ENCODE data around the gene TBC1D22A.
A peak's percentile ranks its signal among the peaks of the same experiment; 100 is the strongest.

TBC1D22A gene

DNA sequence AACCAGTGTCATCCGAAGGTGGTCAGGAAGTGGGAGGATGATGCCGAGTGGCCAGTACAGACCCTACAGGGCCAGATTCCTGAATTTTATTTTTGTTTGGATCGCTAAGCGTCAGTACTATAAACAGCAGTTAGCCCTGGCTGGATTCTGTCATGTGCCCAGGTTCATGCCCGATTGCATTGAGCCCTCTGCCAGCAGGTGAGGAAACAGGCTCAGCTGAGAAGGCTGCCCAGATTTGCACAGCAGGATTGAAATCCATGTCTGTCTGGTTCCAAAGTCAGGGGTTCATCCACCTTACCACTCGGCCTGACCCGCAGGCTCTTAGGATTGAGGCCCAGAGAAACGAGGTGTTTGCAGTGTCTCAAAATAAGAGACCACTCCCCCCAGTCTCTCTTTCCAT lies 9.1 kb upstream of the TBC1D22A start:
- no peak for ATAC-seq

DNA sequence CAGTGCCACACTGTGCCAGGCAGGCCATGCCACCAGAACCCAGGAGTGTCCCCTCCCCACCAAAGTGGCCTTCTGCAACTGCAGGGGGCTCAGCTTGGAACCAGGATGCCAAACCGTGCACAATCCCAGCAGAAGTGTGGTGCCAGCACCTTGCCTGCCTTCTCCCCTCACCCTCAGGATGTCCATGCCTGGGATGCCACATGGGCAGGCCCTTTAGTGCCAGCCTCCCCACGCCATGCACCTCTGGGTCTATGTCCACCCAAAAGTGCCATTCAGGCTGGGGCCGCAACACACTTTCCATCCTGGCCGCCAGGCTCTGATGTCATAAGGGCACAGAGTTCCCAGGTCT lies 8.7 kb upstream of the TBC1D22A start:
- ATAC-seq = no peak

GRCh38 chr22:46754110-46754799 lies 8.2 kb upstream of the TBC1D22A start:
- peak; percentile 81 to 85 for ATAC-seq

- ATAC-seq = no peak
Observed at GRCh38 chr22:46754826-46755225, 7.6 kb upstream of the TBC1D22A start.

DNA sequence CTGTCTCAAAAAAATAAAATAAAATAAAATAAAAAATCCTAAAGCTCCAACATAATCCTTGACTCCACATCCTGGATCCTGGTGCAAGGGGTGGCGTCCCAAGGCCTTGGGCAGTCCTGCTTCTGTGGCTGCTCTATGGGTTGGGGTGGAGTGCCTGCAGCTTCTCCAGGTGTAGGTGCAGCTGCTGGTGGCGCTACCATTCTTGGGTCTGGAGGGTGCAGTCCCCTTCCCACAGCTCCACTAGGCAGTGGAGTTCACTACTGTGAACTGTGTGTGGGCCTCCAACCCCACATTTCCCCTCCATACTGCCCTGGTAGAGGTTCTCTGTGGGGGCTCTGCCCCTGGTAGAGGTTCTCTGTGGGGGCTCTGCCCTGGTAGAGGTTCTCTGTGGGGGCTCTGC lies 6.9 kb upstream of the TBC1D22A start:
- no peak for ATAC-seq

DNA sequence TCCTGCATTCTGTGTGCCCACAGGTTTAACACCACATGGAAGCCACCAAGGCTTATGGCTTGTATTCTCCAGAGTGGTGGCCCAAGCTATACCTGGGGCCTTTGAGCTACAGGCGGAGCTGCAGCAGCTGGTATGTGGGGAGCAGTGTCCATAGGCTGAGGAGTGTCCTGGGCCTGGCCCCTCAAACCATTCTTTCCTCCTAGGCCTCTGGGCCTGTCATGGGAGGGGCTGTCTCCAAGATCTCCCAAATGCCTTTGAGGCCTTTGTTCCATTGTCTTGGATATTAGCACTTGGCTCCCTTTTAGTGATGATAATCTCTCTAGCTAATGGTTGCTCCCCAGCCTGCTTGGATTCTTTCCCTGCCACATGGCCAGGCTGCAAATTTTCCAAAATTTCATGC lies 6.4 kb upstream of the TBC1D22A start:
- no peak for ATAC-seq

DNA sequence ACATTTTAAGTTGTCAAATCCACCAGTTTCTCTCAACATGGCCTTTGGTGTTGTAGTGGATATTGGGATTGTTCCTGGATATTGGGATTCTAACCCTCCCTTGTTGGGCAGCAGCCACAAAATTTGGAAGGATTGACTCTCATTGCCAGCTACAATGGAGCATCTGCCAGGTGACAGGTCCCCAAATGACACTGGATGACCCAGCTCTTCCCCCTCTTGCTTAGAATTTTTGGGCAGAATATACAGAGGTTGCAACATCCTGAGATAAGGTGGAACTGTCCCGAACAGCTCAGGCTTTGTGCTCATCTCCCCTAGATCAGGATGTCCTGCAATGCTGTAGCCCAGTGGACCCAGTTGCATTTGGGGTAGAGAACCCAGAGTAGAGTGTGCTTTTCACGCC lies 5.3 kb upstream of the TBC1D22A start:
- ATAC-seq = no peak

DNA sequence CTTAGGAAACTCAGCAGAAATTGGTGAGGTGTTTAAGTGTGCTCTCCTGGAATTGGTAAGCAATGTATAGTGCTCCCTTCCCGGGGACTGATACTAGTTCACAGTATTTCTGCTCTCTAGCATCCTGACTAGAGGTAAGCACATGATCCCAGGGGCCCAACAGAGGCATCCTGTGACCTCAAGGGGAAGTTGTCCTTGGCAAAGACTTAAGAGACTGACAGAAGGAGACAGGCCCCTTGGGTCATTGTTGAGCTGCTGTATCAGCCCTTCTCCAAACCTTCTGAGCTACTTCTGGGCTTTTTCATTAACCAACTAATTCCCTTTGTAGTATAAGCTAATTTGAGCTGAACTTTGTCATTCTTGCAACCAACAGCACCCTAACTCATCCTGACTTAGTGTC lies 4.3 kb upstream of the TBC1D22A start:
- ATAC-seq = no peak

GRCh38 chr22:46758867-46759290 lies 3.6 kb upstream of the TBC1D22A start:
- ATAC-seq = no peak

GRCh38 chr22:46761017-46761416 lies 1.4 kb upstream of the TBC1D22A start:
- ATAC-seq = no peak

DNA sequence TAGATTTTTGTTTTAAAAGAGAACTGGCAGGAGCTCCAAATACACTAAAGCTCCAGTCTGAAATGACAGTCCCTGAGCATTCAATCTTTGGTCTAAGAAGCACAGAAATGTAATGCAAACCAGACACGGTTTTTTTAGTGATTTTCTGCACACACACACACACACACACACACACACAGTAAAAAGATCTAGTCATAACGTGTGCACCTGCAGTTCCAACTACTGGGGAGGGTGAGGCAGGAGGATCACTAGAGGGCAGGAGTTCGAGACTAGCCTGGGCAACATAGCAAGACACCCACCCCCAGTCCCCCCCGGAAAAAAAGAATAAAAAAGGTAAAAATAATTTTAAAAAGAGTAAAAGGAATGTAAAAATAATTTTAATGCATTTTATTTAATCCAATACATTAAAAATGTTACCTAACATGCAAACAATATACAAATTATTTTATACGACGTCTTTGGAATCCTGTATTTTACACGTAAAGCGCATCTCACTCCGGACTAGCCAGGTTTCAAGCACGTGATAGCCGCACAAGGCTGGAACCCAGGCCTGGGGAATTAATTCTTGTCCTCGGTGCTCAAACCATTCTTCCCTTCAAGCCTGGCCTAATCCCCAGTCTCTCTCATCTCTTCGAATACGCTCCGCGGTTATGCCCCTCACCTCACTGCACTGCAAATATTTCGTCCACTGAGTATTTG lies 762 bp upstream of the TBC1D22A start:
- ATAC-seq = peak; percentile 2 to 3

GRCh38 chr22:46763051-46763705 lies 728 bp downstream of the TBC1D22A start:
- peak in 1 of 2 donors; percentile 9 for ATAC-seq

DNA sequence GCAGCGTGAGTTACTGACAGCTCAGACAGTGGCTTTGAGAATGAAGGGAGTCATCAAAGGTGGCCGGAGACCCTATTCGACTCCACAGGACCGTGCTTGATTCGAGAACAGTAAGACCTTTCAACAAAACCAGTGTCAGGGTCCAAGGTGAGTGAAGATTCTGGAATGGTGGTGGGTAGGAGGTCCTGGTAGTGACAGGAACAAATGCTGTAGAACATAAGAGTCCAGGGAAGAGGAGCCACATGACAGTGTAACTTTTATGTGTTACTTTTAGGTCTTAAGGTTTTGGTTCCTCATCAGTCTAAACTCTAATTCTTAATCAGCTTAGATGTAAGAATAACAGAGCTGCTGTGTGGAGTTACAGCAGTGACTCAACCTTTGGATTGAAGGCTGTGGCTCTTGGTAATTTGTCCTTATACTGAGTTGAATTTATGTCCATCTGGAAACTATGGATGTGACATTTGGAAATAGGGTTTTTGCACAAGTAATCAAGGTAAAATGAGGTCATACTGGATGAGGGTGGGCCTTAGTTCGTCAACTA lies 1.8 kb downstream of the TBC1D22A start:
- ATAC-seq = no peak

GRCh38 chr22:46764779-46765485 lies 2.5 kb downstream of the TBC1D22A start:
- ATAC-seq = no peak

DNA sequence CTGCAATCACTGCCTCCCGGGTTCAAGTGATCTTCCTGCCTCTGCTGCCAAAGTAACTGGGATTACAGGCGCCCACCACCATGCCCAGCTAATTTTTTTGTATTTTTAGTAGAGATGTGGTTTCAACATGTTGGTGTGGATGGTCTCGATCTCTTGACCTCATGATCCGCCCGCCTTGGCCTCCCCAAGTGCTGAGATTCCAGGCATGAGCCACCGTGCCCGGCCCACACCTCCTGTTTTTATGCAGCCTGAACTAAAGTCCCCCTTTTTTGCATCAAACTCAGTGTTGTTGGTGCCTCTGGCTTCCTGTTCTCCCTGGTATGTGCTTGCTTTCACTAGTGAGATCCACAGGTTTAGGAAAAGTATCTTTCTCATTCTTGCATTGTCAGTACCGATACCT lies 4.2 kb downstream of the TBC1D22A start:
- no peak for ATAC-seq

DNA sequence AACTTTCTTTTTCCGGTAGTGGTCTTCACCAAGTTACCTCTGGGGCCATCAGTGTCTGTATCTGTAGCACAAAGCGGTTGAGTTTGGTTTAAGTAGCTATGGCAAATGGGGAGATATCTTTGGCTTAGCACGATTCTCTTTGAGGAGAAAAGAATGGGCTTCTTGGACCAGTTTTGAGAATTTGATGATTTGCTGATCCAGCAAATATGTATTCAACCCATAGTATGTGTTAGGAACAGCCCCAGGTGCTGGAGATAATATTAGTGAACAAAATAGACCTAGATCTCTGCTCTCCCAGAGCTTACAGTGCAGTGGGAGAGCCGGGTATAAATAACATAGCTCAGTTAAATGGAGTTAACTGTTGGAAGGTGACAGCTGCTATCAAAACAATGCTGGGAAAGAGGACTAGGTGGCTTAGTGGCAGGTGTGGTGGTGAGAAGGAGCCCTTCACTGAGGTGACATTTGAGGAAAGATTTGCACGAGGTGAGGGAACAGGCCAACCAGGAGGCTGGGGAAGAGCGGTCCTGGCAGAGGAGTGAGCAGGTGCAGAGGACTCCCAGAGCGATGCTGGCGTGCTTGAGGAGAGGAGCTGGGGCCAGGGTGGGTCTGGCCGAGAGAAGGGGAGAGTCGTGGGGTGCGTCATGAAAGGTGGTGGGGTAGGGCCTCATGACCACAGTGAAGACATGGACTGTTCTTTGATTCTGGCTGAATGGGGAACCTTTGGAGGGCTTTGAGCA lies 5.0 kb downstream of the TBC1D22A start:
- no peak for ATAC-seq

GRCh38 chr22:46769191-46769675 lies 6.8 kb downstream of the TBC1D22A start:
- ATAC-seq = no peak

DNA sequence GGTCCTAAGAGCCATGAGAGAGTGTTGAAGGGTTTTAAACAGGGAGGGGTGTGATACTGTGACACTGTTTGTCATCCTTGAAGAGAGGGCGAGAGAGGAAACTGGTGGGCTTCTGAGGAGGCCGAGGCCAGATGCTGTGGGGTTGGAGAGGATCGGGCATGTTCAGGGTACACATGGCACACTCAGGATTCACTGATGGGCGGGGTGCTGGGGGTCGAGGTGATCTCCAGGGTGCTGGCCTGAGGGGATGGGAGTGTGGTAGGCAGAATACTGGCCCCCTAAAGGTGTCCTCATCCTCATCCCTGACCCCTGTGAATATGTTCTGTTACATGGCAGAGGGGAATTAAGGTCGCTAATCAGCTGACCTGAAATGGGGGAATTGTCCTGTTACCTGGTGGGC lies 7.3 kb downstream of the TBC1D22A start:
- ATAC-seq = no peak

DNA sequence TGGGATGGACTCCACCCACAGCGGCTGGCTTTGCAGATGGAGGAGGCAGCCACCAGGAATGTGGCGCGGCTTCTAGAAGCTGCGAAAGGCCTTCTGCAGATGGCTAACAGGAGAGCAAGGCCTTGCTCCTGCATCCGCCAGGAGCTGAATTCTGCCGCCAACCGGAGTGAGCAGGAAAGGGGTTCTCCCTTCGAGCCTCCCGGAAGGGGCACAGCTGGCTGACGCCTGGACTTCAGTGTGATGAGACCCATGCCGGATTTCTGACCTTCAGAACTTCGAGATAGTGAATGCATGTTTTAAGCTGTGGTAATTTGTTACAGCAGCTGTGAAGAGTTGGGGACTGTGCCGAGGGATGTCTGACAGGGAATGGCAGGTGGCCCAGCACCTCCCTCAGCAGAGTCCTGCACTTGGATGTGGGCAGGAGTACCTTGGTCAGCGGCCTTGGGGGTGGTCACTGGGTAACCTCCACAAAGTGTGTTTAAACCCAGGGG lies 7.7 kb downstream of the TBC1D22A start:
- no peak for ATAC-seq

- ATAC-seq = no peak
Observed at GRCh38 chr22:46770726-46771125, 8.3 kb downstream of the TBC1D22A start.

DNA sequence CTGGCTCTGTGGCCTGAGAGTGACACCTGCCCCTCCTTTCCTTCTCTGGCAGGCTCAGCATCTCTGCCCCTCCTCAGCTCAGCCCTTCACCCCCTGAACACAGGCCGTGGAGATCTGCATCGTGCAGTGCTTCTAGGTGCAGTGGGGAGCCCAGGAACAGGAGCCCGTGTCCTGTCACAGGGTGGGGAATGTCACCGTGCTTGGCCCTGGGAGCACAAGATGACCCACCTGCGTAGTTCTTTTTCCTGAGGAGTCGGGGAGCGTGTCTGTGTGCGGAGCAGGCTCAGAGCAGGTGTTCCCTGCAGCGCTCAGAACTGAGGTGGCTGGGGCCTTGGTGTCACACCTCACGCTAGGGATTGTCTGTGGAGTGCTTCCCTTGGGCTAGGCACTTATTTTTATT lies 10.6 kb downstream of the TBC1D22A start:
- ATAC-seq = no peak
